Tibial nerve (tissue), 3 donors: ENCODE results near the gene WDPCP.

Experiments
- EP300 ChIP-seq, 2 donors: sonication (generic); formaldehyde crosslinking; IDR thresholded peaks; one replicate each; pipeline ENCODE4 v1.6.1; 2017; ENCODE audit warnings: antibody characterized with exemption in 2 of 2, mild to moderate bottlenecking in 1 of 2
- POLR2A ChIP-seq, 2 donors: fragments of 450-650 bp; IDR thresholded peaks; one replicate each; pipeline ENCODE4 v1.6.1; 2017; ENCODE audit warnings: antibody characterized with exemption in 2 of 2, mild to moderate bottlenecking in 2 of 2, moderate library complexity in 2 of 2

DNA sequence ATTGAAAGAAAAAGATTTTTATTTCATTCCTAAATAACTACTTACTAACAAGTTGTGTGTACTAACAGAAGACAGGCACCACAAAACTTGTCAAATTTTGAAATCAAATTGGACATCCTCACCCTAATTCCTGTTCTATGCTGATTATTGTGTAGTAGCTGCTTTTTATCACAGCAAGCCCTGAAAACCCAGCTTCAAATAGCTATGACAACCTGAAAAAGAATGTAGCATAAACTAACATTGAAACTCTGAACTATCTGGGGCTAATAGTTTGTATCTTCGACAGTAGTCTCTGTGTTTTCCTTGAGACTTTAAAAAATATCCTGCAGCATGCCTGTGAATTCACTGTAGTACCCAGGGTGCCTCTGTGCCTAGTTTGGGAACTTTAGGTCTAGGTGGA is 122.6 kb downstream of the WDPCP start:
- no peak for TF ChIP-seq EP300 (IDR thresholded peaks at IDR 0.05)
- no peak for TF ChIP-seq POLR2A (IDR thresholded peaks at IDR 0.05)
